ENCODE measurements around the gene MEIKIN.

The MEIKIN gene

DNA sequence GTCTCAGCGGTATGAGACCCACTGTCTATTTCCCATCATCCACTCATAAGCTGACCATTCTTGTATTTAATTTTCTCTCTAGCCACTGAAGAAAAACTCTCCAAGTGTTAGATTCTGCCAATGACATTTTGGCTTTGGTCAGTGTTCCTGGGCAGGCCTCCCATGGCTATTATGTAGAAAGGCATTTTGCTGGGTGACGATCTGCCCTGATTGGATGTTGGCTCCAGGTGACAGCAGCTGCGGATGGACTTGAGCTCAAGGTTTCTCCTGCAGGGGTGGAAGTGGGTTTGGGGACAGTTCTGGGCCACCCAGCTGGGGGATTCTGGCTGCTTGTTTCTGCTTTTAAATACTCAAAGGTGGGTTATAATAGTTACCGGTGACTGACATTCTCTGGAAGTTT, 34.4 kb upstream of the MEIKIN start:
- DNase-seq (ENCODE audit: low read depth, low spot score): no peak
- H3K4me1 ChIP-seq (ENCODE audit: insufficient read depth, insufficient read length): no peaks in the 10 kb centered on the region
- TF ChIP-seq ZNF274 (IDR thresholded peaks at IDR 0.05; ENCODE audit: low read depth, low read length) (no peak), SUZ12 (IDR thresholded peaks at IDR 0.05; ENCODE audit: extremely low read depth, insufficient read depth, insufficient read length) (no peak), YY1 (IDR thresholded peaks at IDR 0.05; ENCODE audit: insufficient read depth, insufficient read length) (no peak)

DNA sequence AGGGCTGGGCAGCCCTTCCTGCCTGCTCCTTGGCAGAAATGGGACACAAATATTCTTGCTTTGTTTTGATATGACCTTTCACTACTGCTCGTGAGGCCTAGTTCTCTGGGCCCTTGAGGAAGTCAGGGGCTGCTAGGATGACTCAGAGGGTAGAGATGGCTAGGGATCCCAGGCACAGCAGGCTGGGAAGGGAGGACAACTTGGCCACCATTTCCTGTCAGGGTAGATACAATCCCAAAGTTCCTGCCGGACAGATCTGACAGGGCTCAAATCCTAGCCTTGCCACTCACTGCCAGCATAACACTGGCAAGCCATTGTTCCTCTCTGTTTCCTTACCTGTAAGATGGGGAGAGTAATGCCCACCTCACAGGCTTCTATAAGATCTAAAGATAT, 31.7 kb upstream of the MEIKIN start:
- Histone ChIP-seq H3K4me1 (ENCODE audit: insufficient read depth, insufficient read length) (no peaks in the 10 kb centered on the region), H3K4me3 (ENCODE audit: insufficient read length, low read depth) (no peak overlapping the region), H3K9ac (ENCODE audit: insufficient read length, low read depth) (no peak overlapping the region), H3K9me3 (ENCODE audit: insufficient read depth, low read length) (no peaks in the 10 kb centered on the region), H3K36me3 (ENCODE audit: insufficient read depth, insufficient read length, low read length) (no peaks in the 10 kb centered on the region), H3K27me3 (ENCODE audit: insufficient read depth, insufficient read length) (no peaks in the 10 kb centered on the region)
- TF ChIP-seq SUZ12 (IDR thresholded peaks at IDR 0.05; ENCODE audit: extremely low read depth, insufficient read depth, insufficient read length) (no peak), YY1 (IDR thresholded peaks at IDR 0.05; ENCODE audit: insufficient read depth, insufficient read length) (no peak), ZNF274 (IDR thresholded peaks at IDR 0.05; ENCODE audit: low read depth, low read length) (no peak)
- no peak for DNase-seq (ENCODE audit: low read depth, low spot score)

More for the DNA sequence above, 34.4 kb upstream of the MEIKIN start:
- Histone ChIP-seq H3K9me3 (ENCODE audit: insufficient read depth, low read length) (no peaks in the 10 kb centered on the region), H3K36me3 (ENCODE audit: insufficient read depth, insufficient read length, low read length) (no peaks in the 10 kb centered on the region), H3K4me3 (ENCODE audit: insufficient read length, low read depth) (no peak overlapping the region), H3K9ac (ENCODE audit: insufficient read length, low read depth) (no peak overlapping the region), H3K27me3 (ENCODE audit: insufficient read depth, insufficient read length) (no peaks in the 10 kb centered on the region)

DNA sequence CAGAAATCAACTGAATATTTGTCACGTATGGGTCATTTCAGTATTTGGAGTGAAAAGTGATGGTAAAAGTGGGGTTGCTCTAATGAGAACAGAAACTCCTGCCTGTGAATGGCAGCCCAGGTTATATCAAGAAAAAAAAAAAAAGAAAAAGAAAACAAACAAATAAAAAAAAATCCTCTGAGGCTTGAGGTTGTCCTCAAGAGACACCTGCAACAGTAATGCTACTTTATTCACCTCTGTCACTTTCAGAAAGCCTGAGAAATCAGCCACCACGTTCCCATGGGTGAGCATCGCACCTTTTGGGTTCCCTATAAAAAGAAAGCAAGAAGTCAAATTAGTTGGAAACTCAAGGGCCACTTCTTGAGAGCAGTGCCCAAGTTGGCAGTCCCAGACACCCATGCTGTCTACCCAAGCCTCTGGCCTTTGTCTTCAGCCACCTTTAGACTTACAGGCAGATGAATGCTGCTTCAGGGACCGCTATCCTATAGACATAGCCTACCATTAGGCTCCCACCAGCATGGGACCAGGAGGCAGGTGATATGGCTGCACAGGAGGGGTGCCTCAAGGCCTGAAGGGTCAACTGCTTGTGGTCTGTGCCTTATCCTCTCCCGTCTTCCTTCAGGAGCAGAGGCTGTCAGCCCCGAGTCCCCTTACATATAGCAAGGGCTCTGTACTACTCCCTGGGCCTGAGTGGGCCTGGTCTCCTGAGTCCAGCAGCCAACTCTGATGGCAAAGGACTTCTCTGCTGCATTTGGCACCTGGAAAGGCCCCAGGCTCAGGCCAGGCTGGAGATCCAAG, 31.1 kb upstream of the MEIKIN start:
- Histone ChIP-seq H3K36me3 (ENCODE audit: insufficient read depth, insufficient read length, low read length) (no peaks in the 10 kb centered on the region), H3K4me3 (ENCODE audit: insufficient read length, low read depth) (no peak overlapping the region), H3K4me1 (ENCODE audit: insufficient read depth, insufficient read length) (no peaks in the 10 kb centered on the region), H3K27me3 (ENCODE audit: insufficient read depth, insufficient read length) (no peaks in the 10 kb centered on the region), H3K9ac (ENCODE audit: insufficient read length, low read depth) (no peak overlapping the region), H3K9me3 (ENCODE audit: insufficient read depth, low read length) (no peaks in the 10 kb centered on the region)
- DNase-seq (ENCODE audit: low read depth, low spot score): no peak
- TF ChIP-seq SUZ12 (IDR thresholded peaks at IDR 0.05; ENCODE audit: extremely low read depth, insufficient read depth, insufficient read length) (no peak), YY1 (IDR thresholded peaks at IDR 0.05; ENCODE audit: insufficient read depth, insufficient read length) (no peak), ZNF274 (IDR thresholded peaks at IDR 0.05; ENCODE audit: low read depth, low read length) (no peak)

DNA sequence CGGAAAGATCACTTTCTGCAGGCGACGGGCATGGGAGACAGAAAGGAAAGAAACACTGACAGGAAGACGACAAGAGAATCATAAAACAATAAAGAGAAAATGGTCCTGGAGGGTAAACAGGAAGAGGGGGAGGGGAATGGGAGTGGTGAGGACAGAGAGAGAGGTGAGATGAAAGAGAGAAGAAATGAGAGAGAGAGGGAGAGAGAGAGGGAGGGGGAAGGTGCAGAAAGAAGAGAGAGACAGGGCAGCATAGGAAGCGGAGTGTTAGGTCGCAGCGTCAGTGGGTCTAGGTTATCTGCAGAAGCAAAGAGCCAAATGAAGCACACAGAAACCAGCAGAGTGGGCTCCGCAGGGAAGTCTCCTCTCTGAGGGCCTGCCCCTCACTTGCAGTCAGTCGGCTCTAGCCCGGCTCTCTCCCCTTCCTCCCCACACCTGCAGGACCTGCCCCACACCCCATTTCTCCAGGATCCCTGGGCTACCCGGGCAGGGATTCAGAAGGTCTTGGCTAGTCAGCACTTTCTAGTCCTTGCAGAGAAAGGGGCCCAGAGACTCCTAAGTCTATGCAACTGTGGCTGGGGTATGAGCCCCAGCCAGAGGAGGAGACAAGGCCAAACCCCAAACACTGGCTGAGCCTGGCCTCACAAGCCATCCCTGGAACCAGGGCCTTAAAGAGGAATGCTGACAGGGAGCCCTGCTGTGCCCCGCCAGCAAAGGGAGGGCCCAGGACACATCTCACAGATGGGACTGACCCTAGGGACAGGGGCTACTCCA, 29.7 kb upstream of the MEIKIN start:
- no peaks in the 10 kb centered on the region for H3K4me1 ChIP-seq (ENCODE audit: insufficient read depth, insufficient read length)
- H3K27me3 ChIP-seq (ENCODE audit: insufficient read depth, insufficient read length): no peaks in the 10 kb centered on the region
- no peak for TF ChIP-seq YY1 (IDR thresholded peaks at IDR 0.05; ENCODE audit: insufficient read depth, insufficient read length)
- no peak for TF ChIP-seq SUZ12 (IDR thresholded peaks at IDR 0.05; ENCODE audit: extremely low read depth, insufficient read depth, insufficient read length)
- no peak for TF ChIP-seq ZNF274 (IDR thresholded peaks at IDR 0.05; ENCODE audit: low read depth, low read length)
- H3K9ac ChIP-seq (ENCODE audit: insufficient read length, low read depth): no peak overlapping the region
- no peak overlapping the region for H3K4me3 ChIP-seq (ENCODE audit: insufficient read length, low read depth)
- DNase-seq (ENCODE audit: low read depth, low spot score): no peak
- no peaks in the 10 kb centered on the region for H3K9me3 ChIP-seq (ENCODE audit: insufficient read depth, low read length)
- H3K36me3 ChIP-seq (ENCODE audit: insufficient read depth, insufficient read length, low read length): no peaks in the 10 kb centered on the region

DNA sequence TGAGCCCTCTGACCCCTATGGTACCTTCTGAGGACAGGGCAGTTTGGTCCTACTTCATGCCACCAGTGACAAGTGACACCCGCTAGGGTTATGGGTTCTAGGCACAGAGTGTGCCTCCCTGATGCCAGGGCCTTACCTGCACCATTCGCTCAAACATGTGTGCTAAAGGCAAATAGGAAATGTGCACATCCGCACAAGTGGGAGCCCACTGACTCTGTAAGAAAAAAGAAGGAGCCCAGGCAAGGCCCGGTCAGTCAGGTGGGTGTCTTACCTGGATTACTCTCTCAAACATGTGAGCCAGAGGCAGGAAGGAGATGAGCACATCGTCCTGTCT, 29.1 kb upstream of the MEIKIN start:
- TF ChIP-seq SUZ12 (IDR thresholded peaks at IDR 0.05; ENCODE audit: extremely low read depth, insufficient read depth, insufficient read length): no peak
- TF ChIP-seq ZNF274 (IDR thresholded peaks at IDR 0.05; ENCODE audit: low read depth, low read length): no peak
- no peak for TF ChIP-seq YY1 (IDR thresholded peaks at IDR 0.05; ENCODE audit: insufficient read depth, insufficient read length)
- no peaks in the 10 kb centered on the region for H3K9me3 ChIP-seq (ENCODE audit: insufficient read depth, low read length)
- DNase-seq (ENCODE audit: low read depth, low spot score): no peak
- H3K4me1 ChIP-seq (ENCODE audit: insufficient read depth, insufficient read length): no peaks in the 10 kb centered on the region
- no peaks in the 10 kb centered on the region for H3K27me3 ChIP-seq (ENCODE audit: insufficient read depth, insufficient read length)
- H3K4me3 ChIP-seq (ENCODE audit: insufficient read length, low read depth): no peak overlapping the region
- no peaks in the 10 kb centered on the region for H3K36me3 ChIP-seq (ENCODE audit: insufficient read depth, insufficient read length, low read length)
- H3K9ac ChIP-seq (ENCODE audit: insufficient read length, low read depth): no peak overlapping the region

DNA sequence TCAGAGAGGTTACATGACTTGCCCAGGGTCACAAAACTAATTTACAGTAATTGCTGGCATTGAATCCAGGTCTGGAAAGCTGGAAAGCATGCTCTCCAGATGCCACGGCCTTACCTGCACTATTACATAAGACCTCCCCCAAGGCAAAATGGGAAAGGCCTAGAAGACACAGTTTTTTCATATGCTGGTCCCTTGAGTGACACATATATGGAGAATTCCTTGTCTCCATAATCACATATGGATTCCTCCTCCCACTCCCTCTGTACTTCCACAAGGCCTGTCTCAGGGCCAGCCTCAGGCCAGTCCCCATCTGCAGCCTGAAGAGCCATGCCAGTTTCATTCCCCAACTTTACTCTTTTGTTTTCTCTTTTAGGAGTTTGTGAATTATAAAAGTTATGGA, 28.6 kb upstream of the MEIKIN start:
- TF ChIP-seq YY1 (IDR thresholded peaks at IDR 0.05; ENCODE audit: insufficient read depth, insufficient read length) (no peak), ZNF274 (IDR thresholded peaks at IDR 0.05; ENCODE audit: low read depth, low read length) (no peak), SUZ12 (IDR thresholded peaks at IDR 0.05; ENCODE audit: extremely low read depth, insufficient read depth, insufficient read length) (no peak)
- DNase-seq (ENCODE audit: low read depth, low spot score): no peak
- Histone ChIP-seq H3K4me3 (ENCODE audit: insufficient read length, low read depth) (no peak overlapping the region), H3K9ac (ENCODE audit: insufficient read length, low read depth) (no peak overlapping the region), H3K36me3 (ENCODE audit: insufficient read depth, insufficient read length, low read length) (no peaks in the 10 kb centered on the region), H3K9me3 (ENCODE audit: insufficient read depth, low read length) (no peaks in the 10 kb centered on the region), H3K4me1 (ENCODE audit: insufficient read depth, insufficient read length) (no peaks in the 10 kb centered on the region), H3K27me3 (ENCODE audit: insufficient read depth, insufficient read length) (no peaks in the 10 kb centered on the region)

DNA sequence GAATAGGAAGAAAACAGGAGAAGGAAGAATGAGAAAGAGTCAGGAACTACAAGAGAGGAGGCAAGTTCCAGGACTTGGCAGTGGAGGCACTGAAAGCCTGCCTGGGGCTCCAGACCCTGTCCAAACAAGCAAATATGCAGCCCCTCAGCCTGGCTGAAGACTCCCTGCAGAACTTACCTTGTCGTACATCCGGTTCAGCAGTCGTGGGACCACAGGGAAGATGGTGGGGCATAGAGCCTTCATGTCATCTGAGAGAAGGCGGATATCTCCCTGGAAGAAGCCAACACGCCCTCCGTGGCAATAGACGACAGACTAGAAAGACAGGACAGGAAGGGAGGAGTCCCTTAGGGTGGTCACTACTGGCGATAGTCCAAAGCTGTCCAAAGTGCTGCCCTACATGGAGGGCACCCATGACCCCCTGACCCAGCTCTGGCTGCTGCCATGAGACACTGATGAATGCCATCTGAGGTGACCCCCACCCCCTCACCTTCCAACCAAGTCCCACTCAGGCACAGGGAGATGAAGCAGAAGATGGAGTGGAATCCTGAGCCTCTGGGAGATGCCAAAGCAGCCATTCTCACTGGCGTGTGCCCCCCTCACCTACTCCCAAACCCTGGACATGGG, 27.7 kb upstream of the MEIKIN start:
- no peak overlapping the region for H3K4me3 ChIP-seq (ENCODE audit: insufficient read length, low read depth)
- H3K27me3 ChIP-seq (ENCODE audit: insufficient read depth, insufficient read length): no peaks in the 10 kb centered on the region
- H3K9ac ChIP-seq (ENCODE audit: insufficient read length, low read depth): no peak overlapping the region
- no peak for DNase-seq (ENCODE audit: low read depth, low spot score)
- no peaks in the 10 kb centered on the region for H3K9me3 ChIP-seq (ENCODE audit: insufficient read depth, low read length)
- H3K36me3 ChIP-seq (ENCODE audit: insufficient read depth, insufficient read length, low read length): no peaks in the 10 kb centered on the region
- H3K4me1 ChIP-seq (ENCODE audit: insufficient read depth, insufficient read length): no peaks in the 10 kb centered on the region
- no peak for TF ChIP-seq YY1 (IDR thresholded peaks at IDR 0.05; ENCODE audit: insufficient read depth, insufficient read length)
- TF ChIP-seq SUZ12 (IDR thresholded peaks at IDR 0.05; ENCODE audit: extremely low read depth, insufficient read depth, insufficient read length): no peak
- no peak for TF ChIP-seq ZNF274 (IDR thresholded peaks at IDR 0.05; ENCODE audit: low read depth, low read length)

Data from NT2/D1 (cell line).